GM18951 (cell line): Measurements from ENCODE around the gene DYSF.

Source experiments
- POLR2A ChIP-seq: IDR thresholded peaks from 4 replicates; pipeline ENCODE4 v1.6.1; 2011; ENCODE audit warnings: mild to moderate bottlenecking; ENCODE audit not compliant: insufficient read length, insufficient read depth; ENCODE audit errors: extremely low read depth
- in situ Hi-C: fragments of 300-500 bp; cut with MboI; formaldehyde crosslinking; loops from one replicate; pipeline ENCODE4 v1.12.0; 2022; ENCODE audit warnings: low sequenced_read_pairs, mixed read lengths, inconsistent platforms; ENCODE audit not compliant: unreplicated experiment

The DYSF gene

DNA sequence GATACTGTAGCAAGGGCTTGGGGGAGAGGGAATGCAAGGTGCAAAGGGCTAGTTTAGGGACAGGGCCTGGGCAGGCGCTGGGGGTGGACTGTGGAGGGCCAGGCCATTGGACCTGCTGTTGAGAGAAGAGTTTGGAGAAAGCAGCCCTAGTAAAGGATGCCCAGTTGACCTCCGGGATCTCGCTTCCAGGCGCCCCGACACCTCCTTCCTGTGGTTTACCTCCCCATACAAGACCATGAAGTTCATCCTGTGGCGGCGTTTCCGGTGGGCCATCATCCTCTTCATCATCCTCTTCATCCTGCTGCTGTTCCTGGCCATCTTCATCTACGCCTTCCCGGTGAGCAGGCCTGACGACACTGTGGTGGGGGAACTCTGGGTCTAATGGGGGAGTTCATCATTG lies 229.0 kb downstream of the DYSF start:
- in situ Hi-C loops: no loop called here
- no peak for TF ChIP-seq POLR2A

DNA sequence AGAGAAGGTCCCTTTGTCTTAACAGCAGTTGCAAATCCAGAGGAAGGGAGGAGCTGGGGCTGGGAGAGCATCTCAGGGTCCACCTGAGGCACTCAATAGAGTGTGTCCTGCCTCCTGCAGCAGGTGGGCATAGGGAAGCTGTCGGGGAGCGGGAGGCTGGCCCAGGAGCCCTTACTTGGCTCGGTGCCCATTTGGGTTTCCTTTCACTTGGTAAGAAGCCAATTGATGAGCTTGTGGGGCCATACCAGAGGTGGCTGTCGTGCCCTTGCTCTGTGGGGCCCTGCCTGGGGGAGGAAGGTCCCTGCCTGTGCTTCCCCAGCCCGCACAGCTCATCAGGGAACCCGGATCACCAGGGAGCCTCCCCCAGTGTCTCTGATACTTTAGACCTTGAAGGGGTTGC lies 229.7 kb downstream of the DYSF start:
- in situ Hi-C loops: no loop called here
- TF ChIP-seq POLR2A: no peak

DNA sequence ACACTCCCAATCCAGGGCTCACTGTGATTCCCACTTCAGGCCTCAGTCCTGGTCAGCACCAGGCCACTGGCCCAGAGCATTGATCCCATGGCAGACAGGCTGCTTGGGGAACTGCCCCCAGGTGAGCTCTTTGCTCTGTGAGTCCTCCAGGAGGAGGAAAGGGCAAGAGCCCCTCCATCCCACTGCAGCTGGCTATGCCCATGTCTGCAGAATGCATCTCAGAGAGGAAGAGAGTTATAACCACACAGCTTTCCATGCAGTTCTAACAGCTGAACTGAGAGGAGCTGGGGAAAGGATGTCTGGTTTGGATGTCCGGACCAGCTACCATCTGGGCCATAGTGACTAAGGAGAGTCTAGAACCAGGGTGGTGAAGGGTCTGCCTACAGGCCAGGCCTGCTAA lies 230.3 kb downstream of the DYSF start:
- in situ Hi-C loops: no loop called here
- no peak for TF ChIP-seq POLR2A

- TF ChIP-seq POLR2A: no peak
- in situ Hi-C loops: no loop called here
Observed at GRCh38 chr2:71684226-71685072, 231.1 kb downstream of the DYSF start.

GRCh38 chr2:71685073-71685848 lies 231.9 kb downstream of the DYSF start:
- TF ChIP-seq POLR2A: no peak
- in situ Hi-C loops: no loop called here

GRCh38 chr2:71685941-71686611 lies 232.7 kb downstream of the DYSF start:
- no peak for TF ChIP-seq POLR2A

DNA sequence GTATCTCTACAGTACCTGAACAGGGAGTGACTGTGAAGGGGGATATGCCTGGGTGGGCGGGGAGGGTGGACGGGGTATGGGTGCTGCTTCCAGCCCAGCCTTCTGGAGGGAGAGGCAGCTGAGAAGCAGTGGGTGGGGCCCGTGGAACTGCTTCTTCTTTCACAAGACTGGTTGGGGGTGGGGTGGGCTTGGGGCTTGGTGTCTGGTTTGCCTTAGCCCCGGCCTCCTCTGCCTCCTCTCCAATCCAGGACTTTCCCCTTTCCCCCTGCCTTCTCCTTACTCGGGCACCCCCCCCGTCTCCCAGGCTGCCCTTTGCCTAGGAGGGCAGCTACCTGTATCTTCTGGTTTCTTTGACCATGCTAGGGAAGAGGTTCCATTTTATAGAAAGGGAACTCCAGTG lies 233.4 kb downstream of the DYSF start:
- in situ Hi-C loops: no loop called here
- no peak for TF ChIP-seq POLR2A

More at GRCh38 chr2:71685941-71686611, 232.7 kb downstream of the DYSF start:
- in situ Hi-C loops: no loop called here

GRCh38 chr2:71687412-71687811 lies 234.1 kb downstream of the DYSF start:
- TF ChIP-seq POLR2A: no peak
- in situ Hi-C loops: no loop called here

DNA sequence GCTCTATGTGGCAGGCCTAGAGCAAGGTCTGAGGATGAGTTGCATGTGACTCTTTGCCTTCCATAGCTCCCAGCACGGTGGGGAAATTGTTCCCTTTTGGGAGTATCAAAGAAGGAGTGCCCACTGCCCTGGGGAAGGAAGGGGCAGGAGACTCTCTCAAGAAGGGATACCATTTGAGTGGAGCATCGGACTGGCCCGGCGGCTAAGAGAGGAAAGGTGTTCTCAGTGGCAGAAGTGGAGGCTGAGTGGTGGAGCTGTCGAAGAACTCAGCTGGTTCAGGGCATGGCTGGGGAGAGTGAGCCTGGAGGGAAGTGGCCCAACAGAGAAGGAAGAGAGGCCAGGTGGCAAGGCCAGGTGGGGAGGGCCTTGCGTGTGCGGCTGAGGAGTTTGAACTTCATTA lies 235.2 kb downstream of the DYSF start:
- in situ Hi-C loops: no loop called here
- TF ChIP-seq POLR2A: no peak

GRCh38 chr2:71689393-71689792 lies 236.0 kb downstream of the DYSF start:
- in situ Hi-C loops: no loop called here
- no peak for TF ChIP-seq POLR2A

GRCh38 chr2:71689968-71690834 lies 236.8 kb downstream of the DYSF start:
- in situ Hi-C loops: no loop called here
- TF ChIP-seq POLR2A: no peak

DNA sequence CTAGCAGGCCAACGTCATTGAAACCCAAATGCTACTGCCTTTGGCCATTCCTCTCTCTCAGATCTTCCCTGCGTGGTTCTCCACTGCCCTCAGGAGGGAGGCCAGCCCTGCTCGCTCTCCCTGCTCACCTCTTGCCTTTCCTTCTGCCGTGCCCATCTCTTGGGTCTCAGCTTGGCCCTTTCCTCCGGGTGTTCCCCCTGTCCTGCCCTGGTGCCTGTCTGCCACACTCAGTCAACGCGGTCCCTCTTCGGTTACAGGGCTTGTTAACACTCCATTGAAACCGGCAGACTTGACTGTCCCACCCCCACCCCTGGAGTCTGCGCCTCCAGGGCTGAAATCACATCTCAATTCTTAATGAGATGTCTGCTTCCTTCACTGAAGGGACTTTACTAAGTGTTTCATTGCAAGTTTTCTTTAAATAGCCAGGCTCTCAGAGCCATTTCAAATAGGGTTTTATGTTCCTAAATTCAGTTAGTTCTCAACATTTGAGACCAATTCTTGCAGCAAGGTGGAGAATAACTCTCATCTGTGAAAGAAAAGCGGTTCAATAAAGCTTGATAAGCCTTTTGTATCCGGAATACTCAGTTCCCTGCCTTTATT lies 237.6 kb downstream of the DYSF start:
- in situ Hi-C loops: no loop called here
- TF ChIP-seq POLR2A: no peak
